HuH-7.5 (cell line): ENCODE data around the gene MRPL58.
"Not testable (repeated sequence)": the region's sequence is repeated elsewhere in the genome, so short reads cannot be mapped to it uniquely, and the experiment has no call there.

ENCODE experiments used
- DNase-seq: peaks from one replicate; pipeline ENCODE4 v3.0.0; 2011; ENCODE audit warnings: low spot score

The MRPL58 gene

GRCh38 chr17:75012346-75013091 lies at the start of gene MRPL58:
Gene MRPL58 (plus strand): TSS chr17:75012670. CDS start chr17:75012687, 17 bp downstream.
- DNase-seq, result peak; percentile 79

GRCh38 chr17:74963656-74964055 lies 48.8 kb upstream of the MRPL58 start:
- no peak for DNase-seq

- no peak for DNase-seq
Measured at GRCh38 chr17:74964246-74964761, 48.2 kb upstream of the MRPL58 start.

- no peak for DNase-seq
Measured at GRCh38 chr17:74964988-74965622, 47.4 kb upstream of the MRPL58 start.

GRCh38 chr17:74968361-74968780 lies 44.1 kb upstream of the MRPL58 start:
- no peak for DNase-seq

- not testable (repeated sequence) for DNase-seq
Measured at GRCh38 chr17:74969501-74969900, 43.0 kb upstream of the MRPL58 start.

GRCh38 chr17:74970395-74970794 lies 42.1 kb upstream of the MRPL58 start:
- no peak for DNase-seq

GRCh38 chr17:74971069-74971841 lies 41.2 kb upstream of the MRPL58 start:
- no peak for DNase-seq

- no peak for DNase-seq
Measured at GRCh38 chr17:74971842-74972106, 40.7 kb upstream of the MRPL58 start.

GRCh38 chr17:74972107-74972972 lies 40.1 kb upstream of the MRPL58 start, which contains the start of gene HID1:
Gene HID1 (minus strand): TSS chr17:74972759. CDS start chr17:74972656, 103 bp downstream.
- peak; percentile 82 for DNase-seq

- DNase-seq, result no peak
Measured at GRCh38 chr17:74972973-74973328, 39.5 kb upstream of the MRPL58 start.

- no peak for DNase-seq
Measured at GRCh38 chr17:74975943-74976342, 36.5 kb upstream of the MRPL58 start.

GRCh38 chr17:74977802-74978201 lies 34.7 kb upstream of the MRPL58 start:
- no peak for DNase-seq

GRCh38 chr17:74978240-74978639 lies 34.2 kb upstream of the MRPL58 start:
- no peak for DNase-seq

- DNase-seq, result no peak
Measured at GRCh38 chr17:74979408-74980146, 32.9 kb upstream of the MRPL58 start.

- no peak for DNase-seq
Measured at GRCh38 chr17:74981318-74981978, 31.0 kb upstream of the MRPL58 start.

- peak; percentile 88 for DNase-seq
Measured at GRCh38 chr17:74981979-74982662, 30.3 kb upstream of the MRPL58 start.

- not testable (repeated sequence) for DNase-seq
Measured at GRCh38 chr17:74982663-74983313, 29.7 kb upstream of the MRPL58 start.

- DNase-seq, result no peak
Measured at GRCh38 chr17:74986206-74986576, 26.3 kb upstream of the MRPL58 start.
